Natural killer cell treated with Interleukin-12 subunit alpha and Interleukin-12 subunit beta and Interleukin-15 and Interleukin-18, amount 100 ng/mL, for 72 hours (primary cell): ENCODE data around the gene MAGEB10. TPM values are rescaled to one million over a fixed set of nuclear protein-coding genes. Genes with fewer than 3 reads are reported as not detected.
"Not testable (repeated sequence)": the region's sequence is repeated elsewhere in the genome, so short reads cannot be mapped to it uniquely, and the experiment has no call there.

Experiments used
- ATAC-seq, 2 donors: fragments of 150-1000 bp; cut with Tn5 transposase in 1 of 2; sonication (Bioruptor Pico), chemical (Tn5 transposase) in 1 of 2; 2 replicates each; pipeline ENCODE4 v1.10.0; 2021
- DNase-seq: peaks from one replicate; pipeline ENCODE4 v3.0.0; 2022; ENCODE audit warnings: low spot score
- H3K27ac Mint-ChIP-seq, 2 donors: 1 replicate in 1 of 2; 2 replicates in 1 of 2; pipeline ENCODE4 v1.8.0; 2022; ENCODE audit warnings: mixed read lengths in 2 of 2, mild to moderate bottlenecking in 1 of 2, moderate library complexity in 1 of 2
- H3K27me3 Mint-ChIP-seq, 2 donors: 1 replicate in 1 of 2; 2 replicates in 1 of 2; pipeline ENCODE4 v1.8.0; 2022; ENCODE audit warnings: mixed read lengths in 2 of 2
- H3K36me3 Mint-ChIP-seq: one replicate; pipeline ENCODE4 v1.8.0; 2022; ENCODE audit warnings: mixed read lengths
- H3K4me1 Mint-ChIP-seq, 2 donors: 1 replicate in 1 of 2; 2 replicates in 1 of 2; pipeline ENCODE4 v1.8.0; 2022; ENCODE audit warnings: low read depth in 2 of 2, mixed read lengths in 2 of 2, mild to moderate bottlenecking in 1 of 2
- H3K4me3 Mint-ChIP-seq: one replicate; pipeline ENCODE4 v1.8.0; 2022; ENCODE audit warnings: mixed read lengths
- H3K9me3 Mint-ChIP-seq: 2 replicates; pipeline ENCODE4 v1.8.0; 2022; ENCODE audit warnings: mixed read lengths
- total RNA-seq, 2 donors: library from RNA; stranded (reverse); gene quantifications; one replicate each; pipeline ENCODE4 v1.2.3, GENCODE V29; 2022

MAGEB10 gene
- total RNA-seq, result not detected

- Mint-ChIP-seq H3K4me1 (no peaks in the 10 kb centered on the region), H3K4me3 (no peak within 1 kb of the TSS), H3K9me3 (no peaks in the 10 kb centered on the region), H3K27ac (no peak within 1 kb of the TSS), H3K27me3 (no peaks in the 10 kb centered on the region), H3K36me3 (no peaks in the 10 kb centered on the region)
- no peak for ATAC-seq
- no peak for DNase-seq
Observed at GRCh38 chrX:27807690-27808089, at the start of gene MAGEB10. Gene MAGEB10, plus strand, starts transcription at chrX:27807990. Its CDS starts 13,317 bp downstream, at chrX:27821307.

- Mint-ChIP-seq H3K27ac (no peak overlapping the region), H3K4me3 (no peak overlapping the region), H3K36me3 (peaks cover 5% of the 10 kb centered on the region), H3K27me3 (no peaks in the 10 kb centered on the region), H3K4me1 (no peaks in the 10 kb centered on the region), H3K9me3 (peaks cover 12% of the 10 kb centered on the region)
- ATAC-seq, result no peak
- DNase-seq, result no peak
Observed at GRCh38 chrX:27765718-27766117, 42.1 kb upstream of the MAGEB10 start.

- no peaks in the 10 kb centered on the region for H3K36me3 Mint-ChIP-seq
- DNase-seq (no peak), ATAC-seq (no peak)
- H3K27me3 Mint-ChIP-seq, result no peaks in the 10 kb centered on the region
- no peak overlapping the region for H3K4me3 Mint-ChIP-seq
- H3K4me1 Mint-ChIP-seq, result no peaks in the 10 kb centered on the region
- no peak overlapping the region for H3K27ac Mint-ChIP-seq
- peaks cover 6% of the 10 kb centered on the region for H3K9me3 Mint-ChIP-seq
Observed at GRCh38 chrX:27767387-27767786, 40.4 kb upstream of the MAGEB10 start.

GRCh38 chrX:27775984-27776383 is 31.8 kb upstream of the MAGEB10 start:
- DNase-seq (no peak), ATAC-seq (no peak)
- Mint-ChIP-seq H3K27me3 (no peaks in the 10 kb centered on the region), H3K36me3 (no peaks in the 10 kb centered on the region), H3K4me3 (no peak overlapping the region), H3K4me1 (no peaks in the 10 kb centered on the region), H3K27ac (no peak overlapping the region), H3K9me3 (no peaks in the 10 kb centered on the region)

- Mint-ChIP-seq H3K36me3 (no peaks in the 10 kb centered on the region), H3K27me3 (no peaks in the 10 kb centered on the region), H3K9me3 (no peaks in the 10 kb centered on the region), H3K4me3 (no peak overlapping the region), H3K4me1 (no peaks in the 10 kb centered on the region), H3K27ac (no peak overlapping the region)
- ATAC-seq (no peak), DNase-seq (no peak)
Observed at GRCh38 chrX:27796640-27797257, 11.0 kb upstream of the MAGEB10 start.

GRCh38 chrX:27797575-27797974 is 10.2 kb upstream of the MAGEB10 start:
- Mint-ChIP-seq H3K9me3 (peaks cover 4% of the 10 kb centered on the region), H3K36me3 (no peaks in the 10 kb centered on the region), H3K4me1 (no peaks in the 10 kb centered on the region), H3K27me3 (no peaks in the 10 kb centered on the region), H3K27ac (no peak overlapping the region), H3K4me3 (no peak overlapping the region)
- no peak for ATAC-seq
- DNase-seq, result no peak

GRCh38 chrX:27808226-27808625 is 436 bp downstream of the MAGEB10 start:
- no peaks in the 10 kb centered on the region for H3K4me1 Mint-ChIP-seq
- H3K27ac Mint-ChIP-seq, result no peak overlapping the region
- H3K9me3 Mint-ChIP-seq, result peaks cover under 1% of the 10 kb centered on the region
- ATAC-seq, result no peak
- DNase-seq, result no peak
- H3K36me3 Mint-ChIP-seq, result no peaks in the 10 kb centered on the region
- no peaks in the 10 kb centered on the region for H3K27me3 Mint-ChIP-seq
- H3K4me3 Mint-ChIP-seq, result no peak overlapping the region

GRCh38 chrX:27808991-27809859 is 1.4 kb downstream of the MAGEB10 start:
- H3K4me3 Mint-ChIP-seq, H3K36me3 Mint-ChIP-seq, H3K27me3 Mint-ChIP-seq, H3K9me3 Mint-ChIP-seq, H3K27ac Mint-ChIP-seq, ATAC-seq, H3K4me1 Mint-ChIP-seq, DNase-seq: not testable (repeated sequence)

- Mint-ChIP-seq H3K9me3 (peaks cover 3% of the 10 kb centered on the region), H3K4me3 (no peak overlapping the region), H3K4me1 (no peaks in the 10 kb centered on the region), H3K27me3 (no peaks in the 10 kb centered on the region), H3K36me3 (no peaks in the 10 kb centered on the region), H3K27ac (no peak overlapping the region)
- ATAC-seq (no peak), DNase-seq (no peak)
Observed at GRCh38 chrX:27815209-27815608, 7.4 kb downstream of the MAGEB10 start.

GRCh38 chrX:27823812-27824211 is 16.0 kb downstream of the MAGEB10 start:
- DNase-seq (no peak), ATAC-seq (no peak)
- Mint-ChIP-seq H3K9me3 (no peaks in the 10 kb centered on the region), H3K36me3 (no peaks in the 10 kb centered on the region), H3K27me3 (no peaks in the 10 kb centered on the region), H3K27ac (no peak overlapping the region), H3K4me3 (no peak overlapping the region), H3K4me1 (no peaks in the 10 kb centered on the region)

GRCh38 chrX:27838185-27838584 is 30.4 kb downstream of the MAGEB10 start:
- H3K9me3 Mint-ChIP-seq, result peaks cover 6% of the 10 kb centered on the region
- H3K27ac Mint-ChIP-seq, result no peak overlapping the region
- ATAC-seq (no peak), DNase-seq (no peak)
- H3K4me1 Mint-ChIP-seq, result no peaks in the 10 kb centered on the region
- H3K27me3 Mint-ChIP-seq, result no peaks in the 10 kb centered on the region
- H3K4me3 Mint-ChIP-seq, result no peak overlapping the region
- no peaks in the 10 kb centered on the region for H3K36me3 Mint-ChIP-seq

GRCh38 chrX:27840881-27841280 is 33.1 kb downstream of the MAGEB10 start:
- Mint-ChIP-seq H3K36me3 (no peaks in the 10 kb centered on the region), H3K4me3 (no peak overlapping the region)
- no peak for ATAC-seq

GRCh38 chrX:27842859-27843258 is 35.1 kb downstream of the MAGEB10 start:
- Mint-ChIP-seq H3K27me3 (no peaks in the 10 kb centered on the region), H3K4me3 (no peak overlapping the region), H3K4me1 (no peaks in the 10 kb centered on the region), H3K36me3 (no peaks in the 10 kb centered on the region), H3K9me3 (peaks cover 3% of the 10 kb centered on the region), H3K27ac (no peak overlapping the region)
- ATAC-seq, result no peak
- no peak for DNase-seq

More at GRCh38 chrX:27840881-27841280, 33.1 kb downstream of the MAGEB10 start:
- H3K9me3 Mint-ChIP-seq, result peaks cover 9% of the 10 kb centered on the region
- no peak for DNase-seq
- no peak overlapping the region for H3K27ac Mint-ChIP-seq
- H3K4me1 Mint-ChIP-seq, result no peaks in the 10 kb centered on the region
- no peaks in the 10 kb centered on the region for H3K27me3 Mint-ChIP-seq

GRCh38 chrX:27860337-27860736 is 52.5 kb downstream of the MAGEB10 start:
- Mint-ChIP-seq H3K36me3 (no peaks in the 10 kb centered on the region), H3K27me3 (no peaks in the 10 kb centered on the region), H3K9me3 (peaks cover 14% of the 10 kb centered on the region), H3K27ac (no peak overlapping the region), H3K4me3 (no peak overlapping the region), H3K4me1 (no peaks in the 10 kb centered on the region)
- ATAC-seq (no peak), DNase-seq (no peak)
